Measurements from ENCODE around the gene CHST8.

CHST8 gene

GRCh38 chr19:33813391-33814101 is 191.8 kb downstream of the CHST8 start:
- TF ChIP-seq GABPA (IDR thresholded peaks at IDR 0.05; ENCODE audit: low read depth) (no peak), POLR2AphosphoS5 (IDR thresholded peaks at IDR 0.05; ENCODE audit: low read depth) (no peak), SPI1 (IDR thresholded peaks at IDR 0.05; ENCODE audit: borderline replicate concordance, low read depth) (no peak), REST (IDR thresholded peaks at IDR 0.05; ENCODE audit: insufficient replicate concordance, low read depth) (no peak)
- TF ChIP-seq, protein P1, sequence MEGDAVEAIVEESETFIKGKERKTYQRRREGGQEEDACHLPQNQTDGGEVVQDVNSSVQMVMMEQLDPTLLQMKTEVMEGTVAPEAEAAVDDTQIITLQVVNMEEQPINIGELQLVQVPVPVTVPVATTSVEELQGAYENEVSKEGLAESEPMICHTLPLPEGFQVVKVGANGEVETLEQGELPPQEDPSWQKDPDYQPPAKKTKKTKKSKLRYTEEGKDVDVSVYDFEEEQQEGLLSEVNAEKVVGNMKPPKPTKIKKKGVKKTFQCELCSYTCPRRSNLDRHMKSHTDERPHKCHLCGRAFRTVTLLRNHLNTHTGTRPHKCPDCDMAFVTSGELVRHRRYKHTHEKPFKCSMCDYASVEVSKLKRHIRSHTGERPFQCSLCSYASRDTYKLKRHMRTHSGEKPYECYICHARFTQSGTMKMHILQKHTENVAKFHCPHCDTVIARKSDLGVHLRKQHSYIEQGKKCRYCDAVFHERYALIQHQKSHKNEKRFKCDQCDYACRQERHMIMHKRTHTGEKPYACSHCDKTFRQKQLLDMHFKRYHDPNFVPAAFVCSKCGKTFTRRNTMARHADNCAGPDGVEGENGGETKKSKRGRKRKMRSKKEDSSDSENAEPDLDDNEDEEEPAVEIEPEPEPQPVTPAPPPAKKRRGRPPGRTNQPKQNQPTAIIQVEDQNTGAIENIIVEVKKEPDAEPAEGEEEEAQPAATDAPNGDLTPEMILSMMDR (IDR thresholded peaks at IDR 0.05; ENCODE audit: insufficient read depth, low read length), result no peak
- H3K27me3 ChIP-seq (ENCODE audit: insufficient read depth, poor library complexity, severe bottlenecking), result no peaks in the 10 kb centered on the region
- DNase-seq (ENCODE audit: low read depth in 1 of 2, low spot score in 1 of 2), result no peak
- H3K4me3 ChIP-seq (replicated peaks; ENCODE audit: insufficient read depth, low read length), result no peak overlapping the region
- H3K27ac ChIP-seq (replicated peaks), result no peak overlapping the region

DNA sequence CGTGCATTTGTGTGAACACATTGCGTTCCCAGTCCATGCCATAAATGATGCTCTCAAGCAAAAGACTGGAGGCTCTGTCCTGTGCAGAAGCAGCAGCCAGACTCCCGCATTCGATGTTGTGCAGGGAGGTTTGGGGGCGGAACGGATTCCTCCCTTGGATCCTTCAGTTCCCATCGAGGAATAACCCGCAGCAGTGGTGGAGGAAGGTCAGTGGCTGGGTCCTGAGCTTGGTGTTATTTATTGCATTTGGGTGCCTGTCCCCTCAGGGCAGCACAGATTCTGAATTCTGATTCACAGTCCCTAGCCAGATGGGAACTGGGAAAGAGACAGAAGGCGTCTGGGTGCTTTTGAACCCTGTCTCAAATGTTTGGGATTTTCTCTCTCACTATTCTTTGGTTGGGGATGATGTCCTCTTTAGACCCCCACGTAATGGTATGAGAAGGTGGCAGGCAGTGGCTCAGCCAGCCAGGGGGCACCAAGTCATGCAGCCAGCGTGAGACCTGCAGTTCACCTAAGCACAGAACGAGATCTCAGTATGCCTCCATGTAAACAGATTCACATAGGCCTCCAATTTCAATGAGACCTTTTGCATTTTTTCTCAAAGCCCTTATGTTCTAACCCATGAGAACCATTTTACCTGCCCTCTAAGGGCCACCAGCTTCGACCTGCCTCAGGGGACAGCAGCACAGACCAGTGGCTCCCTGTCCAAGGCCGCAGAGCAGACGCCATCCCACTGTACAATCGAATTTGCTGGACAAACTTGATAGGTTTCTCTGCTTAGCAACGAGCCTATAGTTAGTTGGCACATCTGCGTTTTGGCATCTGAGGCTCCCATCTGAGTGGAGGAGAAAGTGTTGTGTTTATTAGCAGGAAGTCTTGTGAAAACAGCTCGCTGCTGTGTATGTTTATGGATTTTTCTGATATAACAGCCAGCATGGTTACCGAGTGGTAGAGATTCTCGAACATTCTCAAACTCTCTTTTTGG is 192.7 kb downstream of the CHST8 start:
- no peak overlapping the region for H3K4me3 ChIP-seq (replicated peaks; ENCODE audit: insufficient read depth, low read length)
- H3K27ac ChIP-seq (replicated peaks), result peak overlapping the region; percentile 71; the same call in 1 of the 2 replicates
- peak in 1 of 2 experiments; percentile 7 for DNase-seq (ENCODE audit: low read depth in 1 of 2, low spot score in 1 of 2)
- no peaks in the 10 kb centered on the region for H3K27me3 ChIP-seq (ENCODE audit: insufficient read depth, poor library complexity, severe bottlenecking)
- TF ChIP-seq, protein P1 (IDR thresholded peaks at IDR 0.05; ENCODE audit: insufficient read depth, low read length), result no peak
- TF ChIP-seq SPI1 (IDR thresholded peaks at IDR 0.05; ENCODE audit: borderline replicate concordance, low read depth) (no peak), REST (IDR thresholded peaks at IDR 0.05; ENCODE audit: insufficient replicate concordance, low read depth) (no peak), POLR2AphosphoS5 (IDR thresholded peaks at IDR 0.05; ENCODE audit: low read depth) (no peak), GABPA (IDR thresholded peaks at IDR 0.05; ENCODE audit: low read depth) (no peak)

DNA sequence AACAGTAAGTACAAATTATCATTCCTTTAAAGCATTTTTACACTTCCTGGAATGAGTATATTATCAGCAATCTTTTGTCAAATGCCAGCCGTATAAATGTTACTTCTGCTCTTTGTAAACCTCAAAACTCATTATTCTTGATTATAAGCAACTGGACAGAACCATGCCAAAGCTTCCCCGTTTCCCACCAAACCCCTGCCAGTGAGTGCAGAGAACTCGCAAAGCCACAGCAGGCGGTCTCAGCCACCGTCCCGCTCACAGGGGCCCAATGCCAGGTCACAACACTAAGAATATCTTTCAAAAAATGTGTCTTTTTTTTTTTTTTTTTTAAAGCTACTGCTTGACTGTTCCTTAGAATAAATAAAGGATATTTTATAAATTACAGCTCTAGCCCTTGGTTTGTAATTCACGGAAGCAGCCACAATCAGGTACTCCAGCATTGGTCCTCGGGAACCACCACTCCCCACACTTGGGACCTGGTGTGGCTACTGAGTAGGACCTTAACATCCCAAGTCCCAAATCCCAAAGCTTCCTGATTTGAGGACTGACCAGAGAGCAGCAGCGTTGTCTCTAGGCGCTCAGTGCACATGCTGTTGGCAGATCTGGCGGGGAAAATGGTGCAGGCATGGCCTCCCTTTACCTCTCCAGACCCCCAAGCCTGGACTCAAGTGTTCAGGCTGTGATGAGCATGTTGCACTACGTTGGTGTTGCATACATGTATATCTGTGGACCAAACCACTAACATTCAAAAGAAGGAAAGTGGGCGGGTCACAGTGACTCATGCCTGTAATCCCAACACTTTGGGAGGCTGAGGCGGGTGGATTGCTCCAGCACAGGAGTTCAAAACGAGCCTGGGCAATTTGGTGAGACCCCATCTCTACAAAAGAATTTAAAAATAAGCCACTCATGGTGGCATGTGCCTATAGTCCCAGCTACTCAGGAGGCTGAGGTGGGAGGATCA is 193.9 kb downstream of the CHST8 start:
- TF ChIP-seq POLR2AphosphoS5 (IDR thresholded peaks at IDR 0.05; ENCODE audit: low read depth) (no peak), GABPA (IDR thresholded peaks at IDR 0.05; ENCODE audit: low read depth) (no peak), SPI1 (IDR thresholded peaks at IDR 0.05; ENCODE audit: borderline replicate concordance, low read depth) (no peak), REST (IDR thresholded peaks at IDR 0.05; ENCODE audit: insufficient replicate concordance, low read depth) (no peak)
- TF ChIP-seq, protein P1 (IDR thresholded peaks at IDR 0.05; ENCODE audit: insufficient read depth, low read length), result no peak
- Histone ChIP-seq H3K4me3 (replicated peaks; ENCODE audit: insufficient read depth, low read length) (no peak overlapping the region), H3K27me3 (ENCODE audit: insufficient read depth, poor library complexity, severe bottlenecking) (no peaks in the 10 kb centered on the region), H3K27ac (replicated peaks) (peak overlapping the region; percentile 71)
- peak in 1 of 2 experiments; percentile 34 for DNase-seq (ENCODE audit: low read depth in 1 of 2, low spot score in 1 of 2)

Data from HL-60 (cell line).